HG02623 (cell line): ENCODE results near the gene NKTR.

Experiments
- ATAC-seq: cut with Tn5 transposase; IDR thresholded peaks from one replicate; pipeline ENCODE4 v1.9.1; 2021; ENCODE audit warnings: moderate library complexity; ENCODE audit not compliant: unreplicated experiment

The NKTR gene

DNA sequence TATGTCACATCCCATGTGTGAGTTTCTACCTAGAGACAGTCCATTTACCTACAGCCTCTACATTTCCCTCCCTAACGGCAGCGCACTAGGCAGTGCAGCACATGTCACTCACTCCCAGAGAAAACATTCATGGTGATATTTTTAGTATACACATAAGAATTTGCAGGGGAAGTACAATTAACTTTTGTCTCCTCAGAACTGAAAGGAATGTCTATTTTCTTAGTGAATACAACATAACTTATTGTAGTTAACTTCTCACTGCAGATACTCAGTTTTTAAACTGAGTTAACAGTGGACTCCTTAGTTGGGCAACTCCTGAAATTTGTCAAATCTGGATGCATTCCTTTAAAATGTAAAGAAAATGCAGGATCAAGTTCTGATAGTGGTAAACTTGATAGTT lies 48.5 kb downstream of the NKTR start:
- no peak for ATAC-seq

DNA sequence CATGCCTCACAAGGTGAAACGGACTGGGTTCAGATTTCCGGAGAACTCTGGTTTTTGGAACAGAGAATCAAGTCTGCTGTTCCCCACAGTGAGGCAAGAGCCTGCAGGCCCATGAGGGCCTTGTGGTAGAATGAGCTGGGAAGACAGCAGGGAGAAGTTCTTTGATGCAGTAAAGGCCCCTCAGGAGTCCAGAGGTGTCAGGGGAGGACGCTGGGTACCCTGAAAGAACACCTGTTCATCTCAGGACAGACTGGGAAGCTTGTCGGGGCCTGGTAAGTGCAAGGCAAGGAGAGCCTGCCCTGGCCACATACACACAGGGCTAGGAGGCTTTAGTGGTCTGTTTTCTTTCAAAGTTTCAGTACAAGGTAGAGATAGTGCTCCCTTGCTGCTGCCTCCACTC lies 49.3 kb downstream of the NKTR start:
- ATAC-seq: no peak

DNA sequence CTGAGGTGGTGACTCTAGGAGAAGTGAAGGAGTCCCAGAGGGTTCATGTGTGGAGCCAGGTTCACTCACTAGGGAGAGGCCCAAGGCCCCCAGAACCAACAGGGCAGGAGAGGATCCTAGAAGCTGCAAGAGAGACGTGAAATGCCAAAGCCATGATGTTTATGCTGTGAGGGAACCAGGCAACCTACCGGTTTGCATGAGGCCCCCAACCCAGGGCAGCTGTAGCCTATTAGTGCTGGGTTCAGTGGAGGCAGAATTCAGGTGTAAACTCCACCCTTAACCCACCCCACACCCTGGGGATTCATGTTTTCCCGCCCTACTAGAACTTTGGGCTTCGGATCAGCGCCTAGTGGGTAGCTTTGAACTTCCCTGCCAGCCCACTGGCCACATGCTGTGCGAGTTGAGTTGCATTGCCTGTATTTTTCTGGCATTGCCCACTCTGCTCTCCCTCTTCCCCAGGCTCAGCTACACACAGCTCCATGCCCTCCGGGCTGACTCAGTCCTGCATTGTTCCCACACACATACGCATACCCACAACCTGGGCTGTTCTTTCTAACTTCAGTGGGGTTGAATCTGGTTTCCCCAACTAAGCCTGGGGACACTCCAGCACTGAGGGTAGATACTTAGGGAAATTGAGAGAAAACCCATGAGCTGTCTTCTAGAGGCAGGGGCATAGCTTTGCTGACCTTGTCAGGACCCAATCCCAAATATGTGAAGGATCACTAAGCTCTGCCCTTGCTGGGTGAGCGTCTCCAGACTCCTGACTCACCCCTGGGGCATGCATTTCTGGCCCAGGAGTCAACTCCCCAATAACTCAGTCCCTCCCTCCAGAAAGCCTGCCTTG lies 51.0 kb downstream of the NKTR start:
- ATAC-seq: no peak

DNA sequence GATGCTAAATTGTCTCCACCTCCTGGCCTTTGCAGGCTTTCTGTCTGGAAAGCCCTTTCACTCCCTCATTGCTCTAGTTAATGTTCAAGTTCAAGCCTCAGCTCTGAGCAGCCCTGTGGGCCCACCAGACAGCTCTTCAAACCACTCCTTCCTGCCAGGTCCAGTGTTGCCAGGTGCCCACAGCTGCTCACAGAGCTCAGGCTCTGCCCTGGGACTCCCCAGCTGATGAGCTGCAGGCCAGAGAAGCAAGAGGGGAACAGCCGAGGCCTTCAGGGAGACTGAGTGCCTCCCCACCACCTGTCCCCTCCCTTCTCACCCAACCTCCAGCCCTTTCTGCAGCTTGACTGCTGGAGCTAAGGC lies 51.7 kb downstream of the NKTR start:
- no peak for ATAC-seq

DNA sequence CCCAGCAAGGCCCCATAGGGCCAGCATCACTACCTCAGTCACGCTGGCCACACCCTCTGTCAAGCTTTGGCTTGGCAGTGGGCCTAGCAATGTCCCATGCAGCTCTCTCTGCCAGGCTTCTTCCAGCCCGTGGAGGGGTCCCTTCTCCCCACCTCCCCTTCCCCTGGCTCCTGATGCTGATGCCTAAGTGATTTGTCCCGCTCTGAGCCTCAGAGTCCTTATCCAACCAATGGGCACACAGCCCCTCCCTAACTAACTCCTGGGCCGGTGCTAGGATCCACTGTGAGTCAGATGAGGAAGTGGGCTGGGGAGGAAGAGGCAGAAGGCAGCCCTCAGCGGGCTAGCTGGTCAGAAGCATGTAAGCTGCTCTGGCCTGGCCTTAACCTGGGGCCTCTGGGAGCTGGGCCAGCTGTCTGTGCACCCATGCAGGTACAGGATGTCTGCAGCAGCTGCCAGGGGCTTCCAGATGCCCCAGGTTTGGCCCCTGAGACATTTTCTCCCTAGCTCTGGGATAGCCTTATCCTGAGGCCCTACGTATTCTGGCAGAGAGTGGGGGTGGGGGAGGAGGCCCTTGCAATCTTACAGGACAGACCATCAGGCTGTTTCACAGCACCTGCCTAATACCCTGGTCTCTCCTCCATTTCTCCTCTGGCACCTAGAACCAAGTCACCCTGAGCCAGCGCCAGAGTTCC lies 52.3 kb downstream of the NKTR start:
- peak; percentile 63 for ATAC-seq

DNA sequence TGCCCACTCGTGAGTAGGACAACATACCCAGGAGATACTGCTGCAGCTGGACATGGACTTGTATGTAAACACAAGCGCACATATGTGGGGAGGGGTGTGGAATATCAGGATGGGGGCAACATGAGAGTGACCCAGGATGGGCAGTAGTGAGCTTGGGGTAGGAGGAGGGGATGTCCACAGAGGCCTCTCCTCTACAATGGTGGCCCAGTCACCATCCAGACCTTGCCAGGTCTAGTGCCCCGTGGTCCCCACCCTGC lies 52.7 kb downstream of the NKTR start:
- ATAC-seq: no peak

DNA sequence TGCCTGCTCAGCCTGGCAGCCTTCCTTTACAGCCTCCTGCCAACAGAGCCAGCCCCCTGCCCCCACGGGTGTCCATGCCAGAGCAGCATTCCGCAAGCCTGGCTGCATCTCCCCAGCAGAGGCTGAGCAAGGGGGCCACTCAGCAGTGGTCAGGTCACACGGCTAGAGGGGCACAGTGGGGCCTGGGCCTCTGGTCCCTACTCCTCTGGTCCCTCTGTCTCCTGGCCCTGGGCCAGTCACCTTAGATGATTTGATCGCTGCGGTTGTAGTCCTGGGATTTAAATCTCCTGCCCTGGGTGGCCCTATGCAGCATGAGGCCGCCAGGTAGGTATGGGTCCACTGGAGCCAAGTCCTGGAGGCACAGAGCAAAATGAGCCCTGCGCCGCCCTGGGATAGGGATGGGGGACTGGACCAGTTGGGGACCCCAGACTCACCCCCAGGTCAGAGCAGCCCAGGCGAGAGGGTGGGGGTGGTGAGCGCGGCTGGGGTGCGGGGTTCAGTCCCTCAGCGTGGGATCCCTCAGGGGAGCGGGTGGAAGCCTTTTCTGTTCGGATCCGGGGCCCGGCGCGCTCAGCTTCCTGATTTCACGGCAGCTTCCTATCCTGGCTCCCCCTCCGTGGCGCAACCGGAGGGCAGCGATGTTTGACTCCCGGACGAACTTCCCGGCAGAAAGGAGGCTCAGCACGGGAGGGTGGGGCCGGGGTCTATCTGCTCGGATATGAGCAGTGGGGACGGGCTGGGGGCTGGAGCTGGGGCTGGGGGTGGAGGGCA lies 53.3 kb downstream of the NKTR start, which contains the start of gene ZBTB47:
ZBTB47 (plus strand) TSS at position 138 of the 771 bp plus-strand sequence. CDS start 4,659 bp downstream, outside the sequence.
- no peak for ATAC-seq

DNA sequence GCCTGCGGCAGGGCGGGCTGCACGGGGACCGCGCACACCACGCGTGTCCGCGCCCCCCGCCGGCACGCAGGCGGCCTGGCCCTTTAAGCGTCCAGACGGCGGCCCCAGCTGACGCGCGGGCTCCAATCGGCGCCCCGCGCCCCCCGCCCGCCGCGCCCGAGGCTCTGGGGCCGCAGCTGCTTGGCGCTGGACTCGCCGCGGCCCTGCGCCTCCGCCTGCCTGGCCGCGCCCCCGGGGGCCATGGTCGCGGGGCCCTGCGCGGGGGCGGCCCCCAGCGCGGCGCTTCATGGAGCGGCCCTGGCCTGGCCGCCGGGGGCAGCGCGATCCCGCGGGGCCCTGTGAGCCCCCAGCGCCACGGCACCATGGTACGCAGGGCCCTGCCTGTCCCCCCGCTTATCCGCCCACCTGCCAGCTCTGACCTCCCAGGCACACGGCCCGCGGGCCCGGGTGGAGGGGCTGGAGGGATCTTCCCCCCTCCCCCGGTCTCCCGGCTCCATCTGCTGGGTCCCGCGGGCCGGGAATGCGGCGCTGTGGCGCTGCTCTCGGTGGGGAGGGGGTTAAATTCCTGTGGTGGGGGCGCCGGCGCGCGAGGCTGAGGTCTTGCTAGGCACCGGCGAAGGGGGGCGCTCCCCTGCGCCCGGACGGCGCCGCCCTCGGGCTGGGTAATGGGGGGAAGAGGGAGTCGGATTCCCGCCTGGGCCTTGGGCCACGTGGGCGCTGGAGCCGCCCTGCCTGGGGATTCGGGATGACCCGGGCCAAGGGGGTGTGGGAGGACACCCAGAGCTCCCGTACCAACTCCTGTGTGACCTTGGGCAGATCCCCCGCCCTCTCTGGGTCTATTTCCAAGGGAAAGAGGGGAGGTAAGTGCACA lies 54.1 kb downstream of the NKTR start:
- ATAC-seq: no peak

DNA sequence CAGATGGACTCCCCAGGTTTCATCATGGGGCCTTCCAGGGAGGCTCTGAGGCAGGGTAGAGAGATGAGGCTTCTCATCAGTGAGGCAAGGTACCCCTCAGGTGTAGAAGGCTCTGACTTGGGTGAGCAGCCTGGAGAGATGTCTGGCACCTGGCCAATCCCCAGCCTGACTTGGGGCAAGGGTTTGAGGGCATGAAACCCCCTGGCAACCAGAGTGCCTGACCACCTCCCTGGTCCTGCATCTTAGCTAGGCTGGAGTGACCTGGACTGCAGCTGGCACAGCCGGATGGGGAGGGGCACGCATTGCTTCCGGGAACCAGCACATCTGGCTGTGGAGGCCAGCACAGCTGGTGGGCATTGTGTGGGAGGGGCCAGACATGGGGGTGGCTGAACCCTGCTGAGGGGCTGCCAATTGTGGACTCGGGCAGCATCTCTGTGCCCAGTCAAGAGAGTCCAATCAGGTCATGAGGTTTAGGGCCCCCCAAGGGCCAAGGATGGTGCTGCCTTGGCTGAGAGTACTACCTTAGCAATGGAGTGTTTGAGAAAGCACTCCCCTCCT lies 54.9 kb downstream of the NKTR start:
- no peak for ATAC-seq

DNA sequence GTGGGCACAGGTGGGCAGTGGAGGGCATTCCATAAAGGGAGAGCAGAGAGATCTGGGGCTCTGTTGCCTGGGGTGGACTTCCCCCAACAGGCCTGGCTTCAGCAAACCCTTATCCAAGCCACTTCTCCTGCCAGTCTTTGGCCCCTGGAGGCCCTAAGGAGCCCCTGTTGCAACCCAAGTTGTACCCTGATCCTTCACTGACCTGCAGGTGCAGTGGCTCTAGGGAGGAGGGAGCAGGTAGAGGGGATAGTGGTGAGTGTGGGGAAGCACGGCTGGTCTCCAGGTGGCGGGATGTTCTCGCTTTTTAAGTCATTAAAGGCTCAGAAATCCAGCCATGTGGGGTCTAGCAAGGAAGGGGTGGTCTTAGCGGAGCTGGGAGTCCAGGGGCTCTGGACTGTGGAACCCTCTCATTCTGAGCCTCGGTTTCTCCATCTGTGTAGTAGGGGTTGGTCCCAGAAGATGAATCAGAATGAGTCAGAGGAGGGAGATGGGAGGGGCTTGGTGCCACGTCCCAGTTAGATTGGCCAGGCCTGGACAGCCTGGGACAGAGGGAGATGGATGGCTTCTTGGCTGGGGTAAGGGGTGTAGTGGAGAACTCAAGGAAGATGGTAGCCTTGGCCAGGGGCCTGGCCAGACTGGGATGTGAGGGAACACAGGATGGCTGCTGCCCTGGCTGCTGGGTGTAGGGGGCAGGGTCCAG lies 55.6 kb downstream of the NKTR start:
- no peak for ATAC-seq

DNA sequence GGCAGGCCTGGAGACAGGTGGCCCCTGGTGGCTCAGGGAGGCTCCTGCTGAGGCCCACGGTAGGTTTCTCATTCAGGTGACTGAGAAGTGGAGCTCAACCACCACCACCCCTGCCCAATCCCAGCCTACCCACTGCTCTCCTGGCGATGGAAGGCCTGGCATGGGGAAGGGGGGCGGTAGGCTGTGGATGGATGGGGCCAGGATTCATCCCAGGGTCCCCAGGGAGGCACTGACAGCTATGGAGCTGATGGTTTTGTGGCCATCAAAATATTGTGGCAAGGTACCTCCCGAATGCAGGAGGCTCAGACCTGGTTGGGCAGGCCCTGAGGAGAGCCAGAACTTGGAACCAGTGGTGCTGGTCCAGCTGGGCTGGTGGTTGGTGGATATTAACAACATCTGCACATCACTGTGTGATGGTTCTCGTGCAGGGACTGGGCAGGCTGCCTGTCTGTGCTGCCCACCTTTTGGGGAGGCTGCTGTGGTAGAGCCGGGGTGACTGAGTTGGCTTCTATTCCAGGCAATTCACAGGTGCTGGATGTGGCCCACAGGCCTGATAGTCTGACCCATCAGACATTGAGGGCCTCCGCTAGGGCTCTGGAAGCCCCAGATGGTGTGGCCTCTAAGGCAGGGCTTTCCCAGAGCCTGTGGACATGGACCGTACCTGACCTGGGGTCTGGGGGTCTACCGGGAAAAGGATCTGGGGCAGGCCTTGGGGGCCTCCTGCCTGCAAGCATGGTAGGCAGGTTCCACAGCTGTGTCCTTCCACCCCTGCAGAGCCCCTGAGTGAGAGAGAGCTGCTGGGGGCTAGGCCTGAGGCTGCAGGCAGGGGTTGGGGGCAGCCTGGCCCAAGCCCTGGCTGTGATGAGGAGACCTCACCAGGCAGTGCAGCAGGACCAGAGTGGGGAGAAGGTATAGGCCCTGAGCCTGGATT lies 56.5 kb downstream of the NKTR start:
- ATAC-seq: no peak

DNA sequence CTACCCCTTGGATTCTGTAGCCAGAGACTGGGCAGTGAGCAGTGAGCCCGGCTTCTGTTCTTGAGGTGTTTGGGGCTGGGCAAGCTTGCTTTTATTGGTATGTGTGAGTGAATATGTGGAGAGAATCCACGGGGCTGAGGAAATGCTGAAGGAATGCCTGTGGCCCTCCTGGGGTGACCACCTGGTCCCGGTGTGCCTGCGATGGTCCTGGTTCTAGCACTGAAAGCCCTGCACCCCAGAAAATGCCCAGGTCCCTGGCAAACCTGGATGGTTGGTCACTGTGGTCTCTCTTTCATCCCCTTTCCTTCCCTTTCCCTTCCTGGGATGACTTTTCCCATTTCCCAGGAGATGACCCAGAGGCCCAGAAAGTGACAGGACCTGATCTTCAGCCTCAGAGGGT lies 57.2 kb downstream of the NKTR start:
- no peak for ATAC-seq

DNA sequence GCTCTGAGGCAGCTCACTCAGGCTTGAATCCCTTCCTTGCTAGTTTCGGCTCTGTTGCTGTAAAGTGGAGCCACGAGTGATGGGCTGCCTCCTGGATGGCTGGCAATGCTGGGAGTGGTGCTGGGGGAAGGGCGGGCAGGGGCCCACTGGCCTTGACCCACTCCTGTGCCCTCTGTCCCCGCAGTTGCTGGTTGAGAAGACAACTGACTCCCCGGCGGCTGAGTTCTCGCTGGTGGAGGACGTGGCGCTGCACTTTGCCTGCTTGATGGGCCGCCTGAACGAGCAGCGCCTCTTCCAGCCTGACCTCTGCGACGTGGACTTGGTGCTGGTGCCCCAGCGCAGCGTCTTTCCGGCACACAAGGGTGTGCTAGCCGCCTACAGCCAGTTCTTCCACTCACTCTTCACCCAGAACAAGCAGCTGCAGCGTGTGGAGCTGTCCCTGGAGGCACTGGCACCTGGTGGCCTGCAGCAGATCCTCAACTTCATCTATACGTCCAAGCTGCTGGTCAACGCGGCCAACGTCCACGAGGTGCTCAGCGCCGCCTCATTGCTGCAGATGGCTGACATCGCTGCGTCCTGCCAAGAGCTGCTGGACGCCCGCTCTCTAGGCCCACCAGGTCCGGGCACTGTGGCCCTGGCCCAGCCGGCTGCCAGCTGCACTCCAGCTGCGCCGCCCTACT lies 57.7 kb downstream of the NKTR start:
- ATAC-seq: no peak

DNA sequence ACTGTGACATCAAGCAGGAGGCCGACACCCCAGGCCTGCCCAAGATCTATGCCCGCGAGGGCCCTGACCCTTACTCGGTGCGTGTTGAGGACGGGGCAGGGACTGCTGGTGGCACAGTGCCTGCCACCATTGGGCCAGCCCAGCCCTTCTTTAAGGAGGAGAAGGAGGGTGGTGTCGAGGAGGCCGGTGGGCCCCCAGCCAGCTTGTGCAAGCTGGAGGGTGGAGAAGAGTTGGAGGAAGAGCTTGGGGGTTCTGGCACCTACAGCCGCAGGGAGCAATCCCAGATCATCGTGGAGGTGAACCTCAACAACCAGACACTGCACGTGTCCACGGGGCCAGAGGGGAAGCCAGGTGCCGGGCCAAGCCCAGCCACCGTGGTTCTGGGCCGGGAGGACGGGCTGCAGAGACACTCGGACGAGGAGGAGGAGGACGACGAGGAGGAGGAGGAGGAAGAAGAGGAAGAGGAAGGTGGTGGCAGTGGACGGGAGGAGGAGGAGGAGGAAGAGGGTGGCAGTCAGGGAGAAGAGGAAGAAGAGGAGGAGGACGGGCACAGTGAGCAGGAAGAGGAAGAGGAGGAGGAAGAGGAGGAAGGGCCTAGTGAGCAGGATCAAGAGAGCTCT lies 58.4 kb downstream of the NKTR start:
- no peak for ATAC-seq

DNA sequence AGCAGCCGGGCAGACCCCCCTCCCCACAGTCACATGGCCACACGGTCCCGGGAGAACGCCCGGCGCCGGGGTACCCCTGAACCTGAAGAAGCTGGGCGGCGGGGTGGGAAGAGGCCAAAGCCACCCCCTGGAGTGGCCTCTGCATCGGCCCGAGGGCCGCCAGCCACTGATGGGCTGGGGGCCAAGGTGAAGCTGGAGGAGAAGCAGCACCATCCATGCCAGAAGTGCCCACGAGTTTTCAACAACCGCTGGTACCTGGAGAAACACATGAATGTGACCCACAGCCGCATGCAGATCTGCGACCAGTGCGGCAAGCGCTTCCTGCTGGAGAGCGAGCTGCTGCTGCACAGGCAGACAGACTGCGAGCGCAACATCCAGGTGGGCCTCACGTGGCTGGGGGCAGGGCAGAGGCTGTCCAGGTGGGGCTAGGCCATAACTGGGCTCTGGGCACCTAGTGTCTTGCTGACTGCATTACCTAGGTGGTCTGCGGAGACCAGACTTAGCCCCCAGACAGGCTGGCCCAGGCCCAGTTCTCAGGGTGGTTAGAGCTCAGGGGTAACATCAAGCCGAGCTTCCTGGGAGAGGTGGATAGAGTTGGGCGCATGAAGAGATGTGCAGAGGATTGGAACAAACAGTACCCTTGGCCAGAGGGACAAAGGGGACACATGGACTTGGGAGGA lies 59.1 kb downstream of the NKTR start:
- no peak for ATAC-seq

DNA sequence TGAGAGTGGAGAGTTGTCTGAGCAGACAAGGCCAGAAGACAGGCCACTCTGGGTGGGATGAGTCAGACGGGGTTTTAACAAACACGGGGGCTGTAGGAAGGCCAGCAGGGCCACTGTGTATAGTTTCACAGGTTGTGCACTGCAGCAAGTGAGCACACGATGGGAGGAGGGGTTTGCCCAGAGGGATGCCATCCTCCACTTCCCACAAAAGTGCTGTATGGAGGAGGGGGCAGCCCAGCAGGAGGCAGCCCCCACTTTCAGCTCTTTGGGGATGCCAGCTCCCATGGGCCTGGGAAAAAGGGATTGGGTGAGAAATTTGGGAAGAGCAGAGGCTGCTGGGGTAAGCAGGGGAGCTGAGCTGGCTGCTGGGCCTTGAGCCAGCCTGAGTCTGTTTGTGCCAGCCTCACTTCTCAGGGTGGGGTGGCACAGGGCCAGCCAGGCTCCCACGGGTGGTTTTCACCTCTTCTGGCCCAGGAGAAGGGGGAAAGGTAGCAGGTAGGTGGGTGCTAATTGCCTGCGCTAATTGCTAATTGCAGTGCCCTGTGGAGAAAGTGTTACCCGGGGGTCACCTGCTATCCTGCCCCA lies 59.7 kb downstream of the NKTR start:
- ATAC-seq: no peak

DNA sequence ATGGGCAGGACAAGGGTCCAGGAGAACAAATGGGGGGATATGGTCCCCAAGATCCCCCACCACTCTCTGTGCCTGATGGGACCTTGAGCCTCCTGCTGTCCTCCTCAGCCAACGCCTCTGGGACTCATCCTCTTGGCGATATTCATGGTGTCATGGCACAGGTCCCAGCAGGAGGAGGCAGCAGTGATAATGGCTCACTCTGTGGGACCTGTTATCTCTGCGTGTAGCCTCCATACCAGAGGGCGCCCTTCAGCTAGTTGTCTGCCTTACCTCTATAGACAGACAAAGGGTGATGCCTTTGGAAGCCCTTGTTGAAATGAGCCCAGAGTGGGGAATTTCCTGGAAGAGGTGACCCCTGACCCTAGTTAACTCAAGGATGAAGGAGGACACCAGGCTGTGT lies 60.4 kb downstream of the NKTR start:
- ATAC-seq: no peak
